ENCODE measurements around the gene MYO9A. TPM values are rescaled to one million over a fixed set of nuclear protein-coding genes. Genes with fewer than 3 reads are reported as not detected.

Gene MYO9A
- polyA plus RNA-seq, 3 donors = 3.9 to 6.6 (median 5.0) TPM

DNA sequence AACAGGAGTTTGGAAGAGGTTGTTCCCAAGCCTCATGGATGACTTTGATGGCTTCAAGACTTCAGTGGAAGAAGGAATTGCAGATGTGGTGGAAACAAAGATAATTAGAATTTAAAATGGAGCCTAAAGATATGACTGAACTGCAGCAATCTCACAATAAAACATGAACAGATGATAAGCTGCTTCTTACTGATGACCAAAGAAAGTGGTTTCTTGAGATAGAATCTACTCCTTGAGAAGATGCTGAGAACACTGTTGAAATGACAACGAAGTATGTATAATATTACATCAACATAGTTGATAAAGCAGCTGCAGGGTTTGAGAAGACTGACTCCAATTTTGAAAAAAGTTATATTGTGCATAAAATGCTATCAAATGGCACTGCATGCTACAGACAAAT, 21.2 kb downstream of the MYO9A start:
- H3K36me3 Mint-ChIP-seq = peaks cover 2 to 4% of the 10 kb centered on the region in 2 donors
- Histone ChIP-seq H4K20me1 (ENCODE audit: insufficient read depth, low read length) (no peaks in the 10 kb centered on the region), H3K9me3 (replicated peaks in 1 of 2; ENCODE audit: control insufficient read depth in 1 of 2, insufficient read depth in 1 of 2, low read length in 2 of 2) (no peaks in the 10 kb centered on the region), H3K36me3 (replicated peaks in 1 of 2; ENCODE audit: control insufficient read depth in 1 of 2, insufficient read depth in 2 of 2, low read length in 2 of 2) (no peaks in the 10 kb centered on the region), H3K4me2 (replicated peaks; ENCODE audit: extremely low read depth, low read length, poor library complexity, severe bottlenecking) (no peak overlapping the region), H3K27me3 (ENCODE audit: control insufficient read depth in 2 of 2, insufficient read depth in 2 of 2, low read length in 2 of 2) (no peaks in the 10 kb centered on the region), H2AFZ (ENCODE audit: insufficient read depth, low read depth, low read length, poor library complexity, severe bottlenecking) (no peak overlapping the region), H3K4me3 (replicated peaks in 1 of 3; ENCODE audit: low read depth in 2 of 3, low read length in 3 of 3) (no peak overlapping the region), H3K27ac (ENCODE audit: low read depth in 1 of 2, low read length in 2 of 2) (no peak overlapping the region), H3K9ac (ENCODE audit: insufficient read depth, low read length, poor library complexity, severe bottlenecking) (no peak overlapping the region), H3K79me2 (ENCODE audit: insufficient read depth, low read length) (no peaks in the 10 kb centered on the region), H3K4me1 (ENCODE audit: control insufficient read depth in 1 of 2, insufficient read depth in 2 of 2, low read length in 2 of 2) (no peaks in the 10 kb centered on the region)
- peaks cover 2% of the 10 kb centered on the region for H3K4me1 Mint-ChIP-seq
- no CpG with 5 or more reads among the region's 1 CpG for WGBS (ENCODE audit: insufficient coverage)
- no peaks in the 10 kb centered on the region for H3K27me3 Mint-ChIP-seq (ENCODE audit: low read depth in 3 of 3)
- H3K9me3 Mint-ChIP-seq = peaks cover 0 to 4% (median 0%) of the 10 kb centered on the region in 7 donors
- no peak overlapping the region for H3K27ac Mint-ChIP-seq
- intact Hi-C loops (cut with micrococcal nuclease) = no loop called here
- TF ChIP-seq, protein P1, sequence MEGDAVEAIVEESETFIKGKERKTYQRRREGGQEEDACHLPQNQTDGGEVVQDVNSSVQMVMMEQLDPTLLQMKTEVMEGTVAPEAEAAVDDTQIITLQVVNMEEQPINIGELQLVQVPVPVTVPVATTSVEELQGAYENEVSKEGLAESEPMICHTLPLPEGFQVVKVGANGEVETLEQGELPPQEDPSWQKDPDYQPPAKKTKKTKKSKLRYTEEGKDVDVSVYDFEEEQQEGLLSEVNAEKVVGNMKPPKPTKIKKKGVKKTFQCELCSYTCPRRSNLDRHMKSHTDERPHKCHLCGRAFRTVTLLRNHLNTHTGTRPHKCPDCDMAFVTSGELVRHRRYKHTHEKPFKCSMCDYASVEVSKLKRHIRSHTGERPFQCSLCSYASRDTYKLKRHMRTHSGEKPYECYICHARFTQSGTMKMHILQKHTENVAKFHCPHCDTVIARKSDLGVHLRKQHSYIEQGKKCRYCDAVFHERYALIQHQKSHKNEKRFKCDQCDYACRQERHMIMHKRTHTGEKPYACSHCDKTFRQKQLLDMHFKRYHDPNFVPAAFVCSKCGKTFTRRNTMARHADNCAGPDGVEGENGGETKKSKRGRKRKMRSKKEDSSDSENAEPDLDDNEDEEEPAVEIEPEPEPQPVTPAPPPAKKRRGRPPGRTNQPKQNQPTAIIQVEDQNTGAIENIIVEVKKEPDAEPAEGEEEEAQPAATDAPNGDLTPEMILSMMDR (IDR thresholded peaks at IDR 0.05) = no peak
- no peak overlapping the region for H3K4me3 Mint-ChIP-seq
- DNase-seq = no peak

DNA sequence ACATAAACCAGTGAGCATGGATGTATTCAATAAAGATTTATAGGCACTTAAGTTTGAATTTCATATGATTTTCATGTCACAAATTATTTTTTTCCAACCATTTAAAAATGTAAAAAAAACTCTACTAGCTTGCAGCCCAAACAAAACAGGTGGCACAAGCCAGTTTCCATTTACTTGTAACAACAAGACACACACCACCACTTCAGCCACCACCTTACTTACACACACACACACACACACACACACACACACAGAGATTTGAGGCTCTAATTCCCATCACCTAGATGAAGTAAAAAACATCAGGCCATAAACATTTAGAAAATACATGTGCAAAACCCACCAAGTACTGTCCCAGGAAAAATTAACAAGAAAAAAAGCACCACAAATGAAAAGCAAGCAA, 25.3 kb downstream of the MYO9A start:
- Histone ChIP-seq H3K79me2 (ENCODE audit: insufficient read depth, low read length) (no peaks in the 10 kb centered on the region), H3K27me3 (ENCODE audit: control insufficient read depth in 2 of 2, insufficient read depth in 2 of 2, low read length in 2 of 2) (no peaks in the 10 kb centered on the region), H2AFZ (ENCODE audit: insufficient read depth, low read depth, low read length, poor library complexity, severe bottlenecking) (no peak overlapping the region), H3K4me2 (replicated peaks; ENCODE audit: extremely low read depth, low read length, poor library complexity, severe bottlenecking) (no peak overlapping the region), H4K20me1 (ENCODE audit: insufficient read depth, low read length) (no peaks in the 10 kb centered on the region), H3K9me3 (replicated peaks in 1 of 2; ENCODE audit: control insufficient read depth in 1 of 2, insufficient read depth in 1 of 2, low read length in 2 of 2) (no peaks in the 10 kb centered on the region), H3K36me3 (replicated peaks in 1 of 2; ENCODE audit: control insufficient read depth in 1 of 2, insufficient read depth in 2 of 2, low read length in 2 of 2) (no peaks in the 10 kb centered on the region), H3K4me1 (ENCODE audit: control insufficient read depth in 1 of 2, insufficient read depth in 2 of 2, low read length in 2 of 2) (no peaks in the 10 kb centered on the region), H3K9ac (ENCODE audit: insufficient read depth, low read length, poor library complexity, severe bottlenecking) (no peak overlapping the region), H3K4me3 (replicated peaks in 1 of 3; ENCODE audit: low read depth in 2 of 3, low read length in 3 of 3) (no peak overlapping the region), H3K27ac (ENCODE audit: low read depth in 1 of 2, low read length in 2 of 2) (no peak overlapping the region)
- Mint-ChIP-seq H3K4me1 (peaks cover 2% of the 10 kb centered on the region), H3K27me3 (ENCODE audit: low read depth in 3 of 3) (no peaks in the 10 kb centered on the region), H3K9me3 (peaks cover 0 to 2% (median 0%) of the 10 kb centered on the region in 7 donors), H3K36me3 (peaks cover 6 to 10% of the 10 kb centered on the region in 2 donors), H3K27ac (peak overlapping the region in 1 of 7 donors; percentile 28), H3K4me3 (no peak overlapping the region)
- TF ChIP-seq, protein P1 (IDR thresholded peaks at IDR 0.05) = no peak
- intact Hi-C loops (cut with micrococcal nuclease) = no loop called here
- no peak for DNase-seq
